ENCODE results near the gene FOSB. TPM values are rescaled to one million over a fixed set of nuclear protein-coding genes. Genes with fewer than 3 reads are reported as not detected.

FOSB gene
- total RNA-seq, 2 donors from 2014 or later = 20.7 to 39.2 TPM

GRCh38 chr19:45475537-45476291, 7.9 kb downstream of the FOSB start:
- Mint-ChIP-seq H3K9me3 (no peaks in the 10 kb centered on the region), H3K27ac (no peak overlapping the region), H3K4me1 (peaks cover 24% of the 10 kb centered on the region), H3K27me3 (no peaks in the 10 kb centered on the region), H3K36me3 (ENCODE audit: low read depth) (peaks cover 55% of the 10 kb centered on the region), H3K4me3 (peak overlapping the region; percentile 83)
- no peak for ATAC-seq (replicated peaks)

DNA sequence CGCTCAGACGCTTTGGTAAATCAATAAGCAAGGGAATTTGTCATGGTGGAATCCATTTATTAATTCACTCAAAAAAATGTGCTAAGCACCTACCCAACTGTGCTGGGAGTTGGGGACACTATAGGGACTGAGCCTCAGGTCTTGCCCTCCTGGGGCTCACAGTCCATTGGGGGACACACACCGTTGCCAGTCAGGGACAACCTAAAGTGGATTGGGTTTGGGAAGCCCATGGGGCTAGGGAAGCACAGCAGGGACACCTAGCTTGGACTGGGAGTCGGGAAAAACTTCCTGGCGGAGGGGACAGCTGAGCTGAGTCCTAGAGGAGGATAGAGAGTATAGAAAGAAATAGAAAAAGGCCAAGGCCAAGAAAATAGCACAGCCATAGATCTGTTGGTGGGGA, 8.5 kb downstream of the FOSB start:
- ATAC-seq (replicated peaks) = no peak
- no peaks in the 10 kb centered on the region for H3K27me3 Mint-ChIP-seq
- peaks cover 24% of the 10 kb centered on the region for H3K4me1 Mint-ChIP-seq
- H3K36me3 Mint-ChIP-seq (ENCODE audit: low read depth) = peaks cover 50% of the 10 kb centered on the region
- no peaks in the 10 kb centered on the region for H3K9me3 Mint-ChIP-seq
- no peak overlapping the region for H3K27ac Mint-ChIP-seq
- H3K4me3 Mint-ChIP-seq = peak overlapping the region; percentile 83

DNA sequence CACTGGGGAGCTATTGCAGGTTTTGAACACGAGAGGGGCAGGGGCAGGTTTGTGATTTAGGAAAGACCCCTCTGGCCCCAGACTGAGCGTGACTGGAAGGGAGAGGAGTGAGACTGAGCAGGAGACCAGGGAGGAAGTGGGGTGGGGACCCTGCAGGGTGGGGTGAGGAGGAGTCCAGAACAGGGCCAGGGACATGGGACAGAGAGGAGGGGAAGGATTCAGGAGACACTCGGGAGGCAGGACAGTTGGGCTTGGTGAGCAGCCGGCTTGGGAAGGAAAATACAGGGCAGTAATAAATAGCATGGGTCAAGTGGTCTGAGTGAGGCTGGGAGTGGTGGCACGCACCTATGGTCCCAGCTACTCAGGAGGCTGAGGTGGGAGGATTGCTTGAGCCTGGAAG, 9.4 kb downstream of the FOSB start:
- no peak for ATAC-seq (replicated peaks)
- H3K9me3 Mint-ChIP-seq = no peaks in the 10 kb centered on the region
- no peaks in the 10 kb centered on the region for H3K27me3 Mint-ChIP-seq
- H3K4me3 Mint-ChIP-seq = peak overlapping the region; percentile 83
- H3K4me1 Mint-ChIP-seq = peaks cover 21% of the 10 kb centered on the region
- H3K27ac Mint-ChIP-seq = peak overlapping the region; percentile 82
- peaks cover 41% of the 10 kb centered on the region for H3K36me3 Mint-ChIP-seq (ENCODE audit: low read depth)

GRCh38 chr19:45477713-45478453, 10.1 kb downstream of the FOSB start:
- Mint-ChIP-seq H3K36me3 (ENCODE audit: low read depth) (peaks cover 34% of the 10 kb centered on the region), H3K9me3 (no peaks in the 10 kb centered on the region), H3K4me3 (peak overlapping the region; percentile 83), H3K4me1 (peaks cover 17% of the 10 kb centered on the region), H3K27me3 (no peaks in the 10 kb centered on the region), H3K27ac (peak overlapping the region; percentile 82)
- peak; percentile 40 for ATAC-seq (replicated peaks)

DNA sequence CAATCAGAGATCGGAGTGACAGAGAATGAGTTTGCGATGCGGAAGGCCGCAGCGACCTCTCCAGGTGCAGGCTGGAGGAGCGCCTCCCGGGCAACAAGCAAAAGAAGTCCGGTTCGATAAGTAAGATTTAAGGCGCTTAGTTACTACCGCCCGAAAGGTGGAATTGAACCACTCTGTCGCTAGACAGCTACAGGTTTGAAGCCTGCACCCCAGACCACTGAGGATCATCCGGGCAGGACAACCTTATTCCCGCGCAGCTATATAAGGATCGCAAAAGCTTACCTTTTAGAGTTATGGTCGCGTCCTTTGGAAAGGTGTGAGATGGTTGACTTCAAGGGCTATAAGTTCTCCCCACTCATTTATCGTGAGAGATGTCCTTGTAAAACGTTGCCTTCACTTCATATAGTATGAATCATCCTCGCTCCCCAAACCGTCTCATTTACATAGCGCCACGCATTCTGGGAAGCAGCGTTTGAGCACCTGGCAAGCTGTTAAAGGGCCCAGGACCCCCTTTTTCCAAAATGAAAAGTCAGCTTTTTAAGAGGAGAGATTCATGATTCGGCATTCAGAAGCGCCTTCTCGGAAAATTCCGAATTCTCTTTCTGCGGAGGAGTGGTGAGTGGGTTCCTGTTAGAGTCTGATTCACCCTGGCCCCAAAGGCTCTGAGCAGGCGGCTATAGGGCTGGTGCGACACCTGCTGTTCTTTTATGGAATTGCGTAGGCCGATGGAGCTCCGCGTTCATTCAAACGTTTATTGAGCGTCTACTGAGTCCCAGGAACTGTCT, 10.8 kb downstream of the FOSB start:
- H3K27ac Mint-ChIP-seq = peak overlapping the region; percentile 82
- H3K36me3 Mint-ChIP-seq (ENCODE audit: low read depth) = peaks cover 26% of the 10 kb centered on the region
- no peaks in the 10 kb centered on the region for H3K27me3 Mint-ChIP-seq
- ATAC-seq (replicated peaks) = peak; percentile 83
- H3K4me3 Mint-ChIP-seq = peak overlapping the region; percentile 83
- H3K9me3 Mint-ChIP-seq = no peaks in the 10 kb centered on the region
- H3K4me1 Mint-ChIP-seq = peaks cover 16% of the 10 kb centered on the region

DNA sequence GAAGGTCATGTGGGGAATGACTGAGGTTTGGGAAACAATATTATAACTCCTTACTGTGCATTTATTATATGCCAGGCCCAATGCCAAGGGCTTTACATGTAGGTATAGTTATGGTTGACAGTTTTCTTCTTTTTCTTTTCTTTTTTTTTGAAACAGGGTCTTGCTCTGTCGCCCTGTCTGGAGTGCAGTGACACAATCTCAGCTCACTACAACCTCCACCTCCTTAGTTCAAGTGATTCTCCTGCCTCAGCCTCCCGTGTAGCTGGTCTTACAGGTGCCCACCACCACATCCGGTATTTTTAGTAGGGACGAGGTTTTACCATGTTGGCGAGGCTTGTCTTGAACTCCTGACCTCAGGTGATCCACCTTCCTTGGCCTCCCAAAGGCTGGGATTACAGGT, 15.2 kb downstream of the FOSB start:
- ATAC-seq (replicated peaks) = no peak
- peaks cover 11% of the 10 kb centered on the region for H3K36me3 Mint-ChIP-seq (ENCODE audit: low read depth)
- H3K4me3 Mint-ChIP-seq = no peak overlapping the region
- H3K27ac Mint-ChIP-seq = no peak overlapping the region
- H3K4me1 Mint-ChIP-seq = peaks cover 18% of the 10 kb centered on the region
- no peaks in the 10 kb centered on the region for H3K9me3 Mint-ChIP-seq
- H3K27me3 Mint-ChIP-seq = no peaks in the 10 kb centered on the region

DNA sequence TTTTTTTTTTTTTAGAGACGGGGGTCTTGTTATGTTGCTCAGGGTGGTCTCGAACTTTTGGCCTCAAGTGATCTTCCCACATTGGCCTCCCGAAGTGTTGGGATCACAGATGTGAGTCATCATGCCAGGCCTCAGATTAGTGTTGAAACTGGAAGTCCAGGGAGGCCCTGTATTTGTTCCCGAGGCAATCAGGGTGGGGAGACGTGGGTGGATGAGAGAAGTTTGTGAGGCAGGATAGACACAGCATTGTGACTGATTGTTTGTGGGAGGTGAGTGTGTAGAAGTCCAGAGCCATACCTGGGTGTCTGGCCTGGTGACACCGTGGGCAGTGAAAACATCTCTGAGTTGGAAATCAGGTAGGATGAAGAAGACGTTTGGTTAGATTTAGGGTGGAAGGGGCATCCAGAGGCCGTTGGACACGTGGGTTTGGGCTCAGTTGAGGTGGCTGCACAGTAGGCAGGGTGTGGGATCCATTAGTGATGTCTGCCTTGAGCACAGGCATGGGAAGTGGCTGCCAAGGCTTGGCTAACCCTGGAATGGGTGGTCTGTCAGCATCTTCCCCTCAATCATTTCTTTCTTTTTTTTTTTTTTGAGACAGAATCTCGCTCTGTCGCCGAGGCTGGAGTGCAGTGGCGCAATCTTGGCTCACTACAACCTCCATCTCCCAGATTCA, 16.6 kb downstream of the FOSB start:
- peaks cover 14% of the 10 kb centered on the region for H3K4me1 Mint-ChIP-seq
- no peaks in the 10 kb centered on the region for H3K36me3 Mint-ChIP-seq (ENCODE audit: low read depth)
- ATAC-seq (replicated peaks) = no peak
- H3K27ac Mint-ChIP-seq = no peak overlapping the region
- H3K9me3 Mint-ChIP-seq = no peaks in the 10 kb centered on the region
- H3K4me3 Mint-ChIP-seq = no peak overlapping the region
- H3K27me3 Mint-ChIP-seq = no peaks in the 10 kb centered on the region

GRCh38 chr19:45485305-45486077, 17.7 kb downstream of the FOSB start:
- ATAC-seq (replicated peaks) = peak; percentile 99
- peaks cover 10% of the 10 kb centered on the region for H3K4me1 Mint-ChIP-seq
- no peaks in the 10 kb centered on the region for H3K36me3 Mint-ChIP-seq (ENCODE audit: low read depth)
- H3K4me3 Mint-ChIP-seq = peak overlapping the region; percentile 86
- H3K27ac Mint-ChIP-seq = peak overlapping the region; percentile 87
- no peaks in the 10 kb centered on the region for H3K9me3 Mint-ChIP-seq
- no peaks in the 10 kb centered on the region for H3K27me3 Mint-ChIP-seq

DNA sequence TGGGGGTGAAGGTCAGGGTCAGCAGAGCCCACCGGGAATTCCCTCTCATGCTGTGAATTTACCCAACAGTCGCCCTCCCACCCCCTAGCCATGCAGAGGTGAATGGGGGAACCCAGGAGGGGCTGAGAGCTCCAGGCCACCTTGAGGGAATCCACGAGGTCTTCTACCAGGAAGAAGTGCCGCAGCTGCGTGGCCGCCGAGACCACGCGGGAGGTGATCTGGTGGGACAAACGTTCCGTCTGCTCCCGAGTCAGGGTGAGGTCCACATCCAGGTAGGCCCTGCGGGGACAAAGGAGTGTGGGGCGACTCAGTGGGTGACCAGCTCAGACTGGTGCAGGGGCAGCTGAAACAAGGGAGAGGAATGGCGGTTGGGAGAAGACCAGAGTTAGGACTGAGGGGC, 20.9 kb downstream of the FOSB start:
- Mint-ChIP-seq H3K4me3 (no peak overlapping the region), H3K36me3 (ENCODE audit: low read depth) (no peaks in the 10 kb centered on the region), H3K4me1 (peaks cover 14% of the 10 kb centered on the region), H3K27ac (no peak overlapping the region), H3K9me3 (no peaks in the 10 kb centered on the region), H3K27me3 (no peaks in the 10 kb centered on the region)
- no peak for ATAC-seq (replicated peaks)

GRCh38 chr19:45489216-45489855, 21.5 kb downstream of the FOSB start:
- no peaks in the 10 kb centered on the region for H3K36me3 Mint-ChIP-seq (ENCODE audit: low read depth)
- H3K4me1 Mint-ChIP-seq = peaks cover 11% of the 10 kb centered on the region
- ATAC-seq (replicated peaks) = no peak
- H3K4me3 Mint-ChIP-seq = no peak overlapping the region
- no peak overlapping the region for H3K27ac Mint-ChIP-seq
- no peaks in the 10 kb centered on the region for H3K9me3 Mint-ChIP-seq
- H3K27me3 Mint-ChIP-seq = no peaks in the 10 kb centered on the region

DNA sequence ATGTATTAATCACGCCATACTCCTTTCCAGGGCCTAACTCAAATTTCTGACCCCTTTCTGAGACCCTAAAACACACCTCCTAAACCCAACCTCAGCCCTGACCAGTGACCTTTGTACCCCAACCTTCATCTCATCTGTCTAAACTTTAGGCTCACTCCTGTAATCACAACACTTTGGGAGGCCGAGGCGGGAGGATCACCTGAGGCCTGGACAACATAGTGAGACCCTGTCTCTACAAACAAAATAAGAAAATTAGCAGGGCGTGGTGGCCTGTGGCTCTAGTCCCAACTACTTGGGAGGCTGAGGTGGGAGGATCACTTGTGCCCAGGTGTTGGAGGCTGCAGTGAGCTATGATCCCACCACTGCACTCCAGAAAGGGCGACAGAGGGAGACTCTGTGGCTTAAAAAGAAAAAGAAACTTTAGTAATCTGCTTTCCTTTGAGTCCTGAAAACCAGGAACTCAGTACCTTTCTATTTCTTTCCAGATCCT, 24.4 kb downstream of the FOSB start:
- no peaks in the 10 kb centered on the region for H3K9me3 Mint-ChIP-seq
- H3K27me3 Mint-ChIP-seq = peaks cover 7% of the 10 kb centered on the region
- H3K4me3 Mint-ChIP-seq = no peak overlapping the region
- no peak for ATAC-seq (replicated peaks)
- H3K27ac Mint-ChIP-seq = no peak overlapping the region
- peaks cover 16% of the 10 kb centered on the region for H3K4me1 Mint-ChIP-seq
- no peaks in the 10 kb centered on the region for H3K36me3 Mint-ChIP-seq (ENCODE audit: low read depth)

DNA sequence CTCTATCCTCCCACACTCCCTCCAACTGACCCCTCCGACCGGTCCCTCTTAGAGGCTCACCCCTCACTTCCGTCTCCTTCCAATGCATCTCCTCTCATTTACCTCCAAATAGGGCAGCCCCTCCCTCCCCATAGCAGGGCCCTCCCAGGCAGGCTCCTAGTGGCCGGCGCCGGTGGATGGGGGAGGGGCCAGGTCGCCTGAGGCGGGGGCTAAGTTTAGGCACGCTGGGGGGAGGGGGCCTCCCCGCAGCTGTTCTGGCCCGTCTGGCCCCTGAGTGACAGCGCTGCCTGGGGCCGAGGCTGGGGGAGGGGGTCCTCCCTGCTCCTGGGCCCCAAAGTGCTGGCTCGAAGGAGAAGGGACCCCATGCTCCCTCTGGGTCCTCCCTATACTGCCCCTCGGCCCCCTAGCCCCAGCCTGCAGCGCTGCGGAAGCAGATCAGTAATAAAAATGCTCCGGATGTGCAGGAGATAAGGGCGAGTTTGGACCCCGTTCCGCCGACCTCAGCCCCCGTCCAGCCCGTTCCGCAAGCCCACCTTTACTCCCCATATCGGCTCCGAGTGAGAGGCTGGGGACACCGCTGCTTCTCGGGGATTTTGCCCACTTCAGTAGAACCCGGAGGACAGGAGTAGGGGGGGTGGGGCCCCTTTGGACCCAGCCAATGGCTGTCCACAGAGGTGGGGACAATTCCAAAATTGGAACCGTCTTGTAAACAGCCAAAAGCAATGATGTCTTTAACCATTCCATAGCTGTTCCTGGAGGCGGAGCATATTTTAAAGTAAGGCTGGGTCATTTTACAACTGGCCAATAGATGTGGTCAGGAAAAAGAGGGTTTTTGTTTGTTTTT, 25.1 kb downstream of the FOSB start:
- no peak for ATAC-seq (replicated peaks)

More for the DNA sequence above, 25.1 kb downstream of the FOSB start:
- H3K4me3 Mint-ChIP-seq = peak overlapping the region; percentile 45
- no peak overlapping the region for H3K27ac Mint-ChIP-seq
- H3K4me1 Mint-ChIP-seq = peaks cover 19% of the 10 kb centered on the region
- H3K36me3 Mint-ChIP-seq (ENCODE audit: low read depth) = no peaks in the 10 kb centered on the region
- no peaks in the 10 kb centered on the region for H3K9me3 Mint-ChIP-seq
- H3K27me3 Mint-ChIP-seq = peaks cover 7% of the 10 kb centered on the region

Data from activated T-helper 17 cell treated with anti-CD3 and anti-CD28 coated beads, Interleukin-2, amount 50 U/mL, for 72 hours (primary cell).